NCI-H2081 treated with DMSO at 0.1 percent for 48 hours (cell line): ENCODE results near the gene OPA1.
A peak's percentile ranks its signal among the peaks of the same experiment; 100 is the strongest.

Experiments
- DNase-seq: peaks from one replicate; lab custom pipeline; 2025; lab: John Stamatoyannopoulos, UW

OPA1 gene

DNA sequence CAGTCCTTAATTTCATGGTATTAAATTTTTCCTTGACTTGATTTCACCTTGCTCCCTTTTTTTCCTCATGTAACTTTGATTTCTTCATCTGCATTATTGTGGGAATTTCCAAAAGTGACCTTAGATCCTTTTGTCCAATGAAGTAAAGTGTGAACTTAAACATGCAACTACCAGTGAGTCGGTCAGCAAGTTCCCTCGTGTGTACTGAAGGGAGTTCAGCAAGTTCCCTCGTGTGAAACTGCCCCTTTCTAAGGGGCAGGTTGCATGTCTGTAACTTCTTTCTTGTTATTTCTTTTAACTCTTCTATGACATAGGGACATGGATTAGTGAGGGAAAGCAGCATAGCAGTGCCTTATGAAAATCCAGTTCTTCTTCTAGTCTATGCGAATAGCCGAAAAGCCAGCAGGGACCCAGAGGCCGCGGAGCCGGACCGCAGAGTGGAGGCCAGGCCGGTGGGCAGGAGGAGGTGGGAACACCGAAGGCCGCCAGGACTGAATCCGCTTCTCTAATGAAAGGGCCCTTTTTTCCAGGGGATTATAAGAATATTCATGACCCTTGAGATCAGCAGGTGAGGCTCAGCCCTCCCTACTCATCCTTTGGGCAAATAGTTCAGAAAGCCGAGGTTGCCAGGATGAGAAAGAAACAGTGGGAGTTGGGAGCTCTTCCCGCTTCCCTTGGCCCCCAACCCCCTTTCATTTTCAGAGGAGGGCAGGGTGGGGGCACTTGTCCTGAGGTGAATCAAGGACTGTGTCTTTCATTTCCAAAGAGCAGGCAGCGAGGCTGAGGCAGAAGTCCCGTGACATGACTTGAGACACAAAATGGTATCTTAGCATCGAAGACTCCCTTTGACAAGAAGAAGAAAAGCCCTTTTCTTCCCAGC lies 117.5 kb downstream of the OPA1 start:
- no peak for DNase-seq

DNA sequence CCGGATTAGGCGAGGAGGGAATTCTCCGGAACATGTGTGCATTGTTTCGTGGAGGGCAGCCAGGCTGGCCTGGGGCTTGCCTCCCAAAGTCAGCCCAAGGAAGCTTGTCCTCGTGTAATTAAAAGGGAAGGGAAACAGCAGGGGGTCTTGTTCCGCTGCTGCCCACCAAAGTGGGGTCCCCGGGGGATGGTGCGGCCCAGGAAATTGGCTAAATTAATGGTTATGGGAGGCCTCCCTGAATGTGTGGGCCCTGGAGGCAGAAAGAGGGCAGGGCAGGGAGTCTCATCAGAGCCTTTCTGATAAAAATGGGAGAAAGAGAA lies 118.1 kb downstream of the OPA1 start:
- no peak for DNase-seq

DNA sequence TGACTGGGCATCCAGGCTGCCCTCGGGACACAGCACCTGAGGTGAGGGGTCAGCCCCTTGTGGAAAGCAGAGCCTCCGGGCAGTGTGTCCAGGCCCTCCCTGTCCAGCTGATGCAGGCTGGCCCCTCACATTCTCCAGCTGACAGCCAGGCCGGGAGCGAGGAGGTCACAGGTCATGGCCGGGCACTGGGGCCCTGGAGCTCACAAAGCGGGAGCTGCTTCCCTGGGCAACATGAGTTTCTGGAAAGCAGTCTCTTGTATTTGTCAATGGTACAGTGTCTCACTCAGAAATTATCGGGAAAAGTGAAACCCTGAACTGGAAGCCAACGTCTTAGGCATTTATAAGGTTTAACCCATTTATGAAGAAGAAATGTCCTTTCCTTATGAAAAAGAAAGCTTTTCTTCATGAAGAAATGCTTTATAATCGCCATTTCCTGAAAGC lies 118.5 kb downstream of the OPA1 start:
- DNase-seq: no peak

DNA sequence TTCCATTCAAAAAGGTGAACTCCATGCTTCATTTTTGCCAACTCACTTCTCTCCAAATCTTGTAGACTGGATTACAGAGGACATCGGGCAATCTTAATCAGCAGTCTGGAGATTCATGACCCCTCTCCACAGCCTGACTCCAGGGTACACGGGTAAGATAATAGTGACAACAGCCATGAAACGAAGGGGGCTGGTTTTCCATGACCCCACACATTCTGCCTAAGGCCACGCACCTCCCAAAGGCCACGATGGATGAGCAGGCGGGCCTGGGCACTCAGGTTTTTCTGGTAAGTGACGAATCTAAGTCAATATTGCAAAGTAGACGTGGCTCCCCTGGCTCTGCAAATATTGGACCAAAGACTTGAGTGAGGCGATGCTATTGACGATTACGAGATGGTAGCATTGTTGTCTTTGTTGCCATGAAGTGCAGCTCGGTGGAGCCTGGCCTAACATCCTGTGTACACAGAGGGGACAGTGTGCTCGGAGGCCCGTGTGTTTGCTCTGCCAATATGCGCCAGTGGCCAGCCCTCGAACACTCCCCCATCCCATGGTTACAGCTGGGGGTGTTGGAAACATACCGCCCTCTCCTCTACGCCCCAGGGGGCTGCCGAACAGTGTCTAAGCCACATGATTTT lies 119.1 kb downstream of the OPA1 start:
- peak; percentile 96 for DNase-seq

DNA sequence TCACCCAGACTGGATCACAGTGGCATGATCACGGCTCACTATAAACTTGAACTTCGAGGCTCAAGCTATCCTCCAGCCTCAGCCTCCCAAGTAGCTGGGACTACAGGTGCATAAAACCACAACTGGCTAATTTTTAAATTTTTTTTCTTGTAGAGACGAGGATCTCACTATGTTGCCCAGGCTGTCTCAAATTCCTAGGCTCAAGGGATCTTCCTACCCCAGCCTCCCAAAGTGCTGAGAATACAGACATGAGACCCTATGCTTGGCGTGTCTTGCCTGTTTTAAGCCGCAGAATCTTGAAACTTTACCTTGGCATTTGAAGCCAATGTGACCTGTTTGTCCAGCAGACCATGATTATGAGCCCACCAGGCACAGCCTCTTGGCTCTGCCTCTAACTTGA lies 119.9 kb downstream of the OPA1 start:
- DNase-seq: no peak

DNA sequence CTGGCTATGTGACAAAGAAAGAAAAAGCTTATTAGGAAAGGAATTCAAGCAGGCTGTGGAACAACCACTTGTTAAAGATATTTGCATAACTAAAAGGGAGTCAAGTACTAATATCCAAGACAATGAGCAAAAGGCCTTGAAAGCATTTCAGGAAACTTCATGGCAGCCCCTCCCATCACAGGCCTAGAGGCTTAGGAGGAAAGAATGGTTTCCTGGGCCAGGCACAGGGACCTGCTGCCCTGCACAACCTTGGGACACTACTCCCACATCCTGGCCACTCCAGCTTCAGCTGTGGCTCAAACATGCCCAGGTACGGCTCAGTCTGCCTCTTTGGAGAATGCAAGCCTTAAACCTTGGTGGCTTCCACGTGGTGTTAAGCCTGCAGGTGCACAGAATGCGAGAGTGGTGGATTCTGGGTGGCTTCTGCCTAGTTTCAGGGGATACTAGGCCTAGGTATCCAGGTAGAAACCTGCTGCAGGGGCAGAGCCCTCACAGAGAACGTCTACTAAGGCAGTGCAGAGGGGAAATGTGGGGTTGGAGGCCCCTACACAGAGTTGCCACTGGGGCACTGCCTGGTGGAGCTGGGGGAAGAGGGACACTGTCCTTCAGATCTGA lies 121.6 kb downstream of the OPA1 start:
- DNase-seq: no peak

DNA sequence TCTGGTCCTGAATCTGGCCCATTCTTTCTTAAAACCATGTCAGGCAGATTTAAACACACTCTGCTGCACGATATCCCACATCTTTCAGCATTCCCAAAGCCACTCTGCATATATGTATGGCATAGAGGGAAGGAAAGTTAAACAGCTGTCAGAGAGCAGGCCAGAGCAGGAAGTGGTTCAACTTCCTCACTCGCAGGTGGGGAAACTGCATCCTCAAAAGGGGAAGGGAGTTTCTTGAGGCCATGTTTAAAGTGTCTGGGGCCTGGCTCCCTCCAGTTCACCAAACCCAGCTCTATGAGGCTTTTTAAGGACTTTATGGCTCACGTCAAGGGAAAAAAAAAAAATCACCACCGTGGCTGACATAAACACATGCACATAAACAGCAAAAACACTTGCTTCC lies 123.1 kb downstream of the OPA1 start:
- no peak for DNase-seq

DNA sequence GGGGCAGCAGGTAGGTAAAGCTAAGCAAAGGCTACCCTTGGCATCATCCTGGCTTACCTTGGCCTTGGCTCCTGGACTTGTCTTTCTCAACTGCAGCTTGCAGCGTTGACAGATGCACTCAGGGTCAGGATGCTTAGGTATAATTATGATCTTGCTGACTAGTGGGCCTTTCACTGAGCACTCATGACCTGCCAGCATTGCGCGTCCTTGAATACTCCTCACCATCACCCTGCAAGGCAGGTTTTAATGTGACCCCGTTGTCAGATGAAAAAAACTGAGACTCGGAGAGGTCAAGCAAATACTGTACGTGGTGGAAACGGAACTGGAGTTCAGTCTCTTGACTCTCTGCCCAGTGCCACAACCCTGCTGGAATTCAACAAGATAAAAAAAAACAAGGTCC lies 126.7 kb downstream of the OPA1 start:
- no peak for DNase-seq

DNA sequence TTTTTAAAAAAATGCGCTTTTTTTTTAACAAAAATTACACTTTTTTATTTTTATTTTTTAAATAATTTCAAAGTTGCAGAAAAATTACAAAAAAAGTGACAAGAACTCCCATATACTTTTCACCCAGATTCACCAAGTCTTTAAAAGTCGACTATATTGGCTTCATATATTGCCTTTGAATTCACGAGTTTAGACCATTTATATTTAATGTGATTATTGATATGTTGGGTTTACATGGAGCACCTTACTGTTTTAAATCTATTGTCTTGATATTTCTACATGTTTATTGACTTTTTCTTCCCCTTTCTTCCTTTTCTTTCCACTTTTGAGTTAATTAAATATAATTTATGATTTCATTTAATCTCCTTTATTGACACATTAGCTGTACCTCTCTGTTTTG lies 127.2 kb downstream of the OPA1 start:
- DNase-seq: no peak

DNA sequence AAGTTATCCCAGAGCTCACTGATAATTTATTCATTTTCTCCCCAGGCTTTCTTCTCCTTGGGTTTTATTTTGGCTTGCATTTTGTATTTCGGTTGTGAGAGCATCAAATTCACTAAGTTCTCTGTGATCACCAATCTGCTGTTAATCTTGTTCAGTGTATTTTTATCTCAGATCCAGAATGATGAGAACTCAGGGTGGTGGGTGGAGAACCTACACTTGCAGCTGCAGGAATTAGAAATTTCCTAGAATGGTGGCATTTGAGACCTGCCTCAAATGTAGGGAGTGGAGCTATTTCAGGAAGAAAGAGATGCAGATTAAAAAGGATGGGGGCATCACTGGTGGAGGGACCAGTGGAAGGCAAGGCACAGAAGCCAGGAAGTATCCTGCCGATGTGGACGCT lies 129.6 kb downstream of the OPA1 start:
- no peak for DNase-seq

DNA sequence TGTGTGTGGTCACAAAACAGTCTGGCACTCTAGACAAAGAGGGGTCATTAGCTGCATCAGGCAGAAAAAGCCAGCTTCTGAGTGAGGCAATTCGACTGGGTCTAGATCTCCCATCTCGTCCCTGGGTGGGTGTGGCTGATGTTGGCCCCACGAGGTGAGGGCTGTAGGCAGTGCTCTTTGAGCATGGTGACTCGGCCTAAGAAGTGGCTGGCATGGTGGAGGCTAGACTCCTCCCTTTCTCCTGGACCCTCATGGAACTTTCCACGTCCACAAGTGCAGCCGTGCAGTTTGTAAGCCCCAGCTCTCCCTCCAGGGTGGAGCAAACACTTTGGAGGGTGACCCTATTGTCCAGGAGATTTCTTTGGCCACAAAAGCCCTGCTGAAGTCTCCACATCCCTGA lies 134.1 kb downstream of the OPA1 start:
- DNase-seq: no peak

DNA sequence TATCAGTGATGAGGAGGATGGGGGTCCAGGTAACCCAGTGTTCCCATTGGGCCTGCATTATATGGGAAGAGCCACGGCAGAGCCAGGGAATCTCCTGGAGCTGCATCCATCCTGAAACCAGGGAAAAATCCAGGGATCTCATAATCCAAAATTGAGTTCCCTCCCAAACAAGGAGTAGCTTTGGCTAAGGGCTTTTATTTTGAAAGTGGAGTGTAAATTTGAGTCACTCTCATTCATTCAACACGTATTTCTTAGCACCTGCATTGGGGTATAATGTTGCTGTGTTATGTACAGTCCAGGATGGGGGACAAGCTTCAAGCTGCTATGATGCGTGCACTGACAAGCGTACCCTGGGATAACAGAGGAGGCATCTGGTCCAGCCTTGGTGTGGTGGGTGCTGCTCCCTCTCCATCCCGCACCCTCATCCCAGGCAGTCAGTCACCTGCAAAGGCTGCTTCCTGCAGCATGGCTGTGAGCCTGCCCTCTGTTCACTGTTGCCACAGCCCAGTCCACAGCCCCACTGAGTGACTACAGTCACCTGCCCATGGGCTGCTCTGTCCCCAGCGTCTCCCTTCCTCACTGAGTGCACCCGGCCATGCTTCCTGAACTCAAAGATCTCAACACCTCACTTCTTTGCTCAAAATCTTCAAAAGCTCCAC lies 135.6 kb downstream of the OPA1 start:
- no peak for DNase-seq

DNA sequence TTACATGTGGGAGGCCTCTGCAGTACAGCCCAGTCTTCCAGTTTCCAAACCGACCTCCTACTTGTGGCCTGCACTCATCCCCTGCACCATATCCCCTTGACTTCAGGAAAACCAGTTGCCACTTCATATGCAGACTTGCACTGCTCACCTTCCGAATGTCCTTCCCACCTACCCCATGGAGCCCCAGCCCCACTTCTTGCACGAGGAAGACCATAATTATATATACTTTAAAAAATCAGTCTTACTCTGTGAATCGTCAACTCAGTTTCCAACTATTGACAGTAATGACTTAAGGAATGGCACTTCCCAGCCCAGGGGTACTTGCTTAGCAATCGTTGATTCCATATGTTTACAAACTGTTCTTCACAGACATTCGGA lies 136.1 kb downstream of the OPA1 start:
- DNase-seq: no peak

DNA sequence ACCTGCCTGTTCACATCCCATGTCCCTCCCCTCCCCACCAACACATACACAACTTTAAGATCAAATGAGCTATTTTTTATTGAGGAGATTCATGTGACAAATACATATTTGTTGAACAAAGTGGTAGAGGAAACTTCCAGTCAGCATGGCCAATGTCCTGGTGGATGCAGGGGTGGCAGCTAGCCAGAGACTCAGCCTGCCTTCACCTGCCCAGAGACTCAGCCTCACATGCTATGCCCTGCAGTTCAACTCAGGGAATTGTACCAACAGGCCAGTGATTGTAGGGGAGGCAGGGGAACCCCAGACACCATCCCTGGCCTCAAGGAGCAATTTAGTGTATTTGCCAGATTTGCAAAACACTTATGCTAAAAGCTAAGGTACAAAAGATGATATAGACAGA lies 136.6 kb downstream of the OPA1 start:
- DNase-seq: no peak

DNA sequence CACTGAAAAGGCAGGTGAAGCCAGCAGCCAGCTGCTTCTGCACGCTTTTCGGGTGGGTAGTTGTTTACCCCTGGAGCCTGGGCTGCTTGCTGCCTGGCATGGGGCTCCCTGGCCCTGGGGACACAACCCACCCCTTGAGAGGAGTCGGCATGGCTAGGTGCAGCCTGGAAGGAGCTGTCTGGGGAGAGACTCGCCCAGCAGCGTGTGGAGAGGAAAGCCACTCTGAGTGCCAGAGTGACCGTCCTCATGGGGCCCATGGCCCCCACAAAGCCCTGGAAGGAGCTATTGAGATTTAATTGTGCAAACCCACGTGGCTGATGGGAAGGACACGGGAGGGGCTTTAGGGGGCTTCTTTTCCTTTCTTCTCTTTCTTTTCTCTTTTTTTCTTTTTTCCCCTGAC lies 137.5 kb downstream of the OPA1 start:
- no peak for DNase-seq

DNA sequence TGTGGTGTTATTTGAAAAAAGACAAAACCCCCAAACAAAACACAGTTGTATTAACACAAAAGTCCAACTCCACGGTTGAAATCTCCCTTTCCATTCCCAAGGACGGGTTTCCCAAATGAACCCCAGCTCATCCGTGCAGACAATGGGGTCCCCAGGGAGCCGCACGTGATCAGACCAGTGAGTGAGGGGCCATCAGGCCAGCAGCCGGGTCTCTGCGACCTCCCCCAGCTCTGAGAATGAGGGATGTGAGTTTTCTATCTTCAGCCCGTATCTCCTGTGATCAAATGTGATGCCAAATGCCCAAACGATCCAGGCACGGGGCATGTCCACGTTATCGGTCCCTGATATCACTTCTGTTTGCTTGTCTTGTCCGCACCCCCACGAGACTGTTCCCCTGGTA lies 138.0 kb downstream of the OPA1 start:
- DNase-seq: no peak

DNA sequence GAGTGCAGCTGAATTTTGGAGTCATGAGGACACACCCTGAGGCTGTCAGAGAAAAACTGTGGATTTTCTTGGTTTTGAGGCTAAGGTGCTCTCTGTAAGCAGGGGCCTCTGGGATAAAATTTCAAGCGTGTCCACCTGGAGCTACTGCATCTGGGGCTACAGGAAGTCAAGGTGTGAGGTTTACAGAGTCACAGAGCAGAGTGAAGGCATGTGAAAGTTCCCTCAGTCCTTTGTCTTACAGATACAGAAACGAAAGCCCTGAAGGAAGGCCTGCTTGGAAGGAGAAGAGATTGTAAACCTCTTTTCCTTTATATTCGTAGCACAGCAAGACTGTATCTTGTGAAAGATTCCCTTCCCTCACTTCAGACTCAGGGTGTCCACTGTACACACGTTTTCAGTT lies 138.6 kb downstream of the OPA1 start:
- DNase-seq: no peak

DNA sequence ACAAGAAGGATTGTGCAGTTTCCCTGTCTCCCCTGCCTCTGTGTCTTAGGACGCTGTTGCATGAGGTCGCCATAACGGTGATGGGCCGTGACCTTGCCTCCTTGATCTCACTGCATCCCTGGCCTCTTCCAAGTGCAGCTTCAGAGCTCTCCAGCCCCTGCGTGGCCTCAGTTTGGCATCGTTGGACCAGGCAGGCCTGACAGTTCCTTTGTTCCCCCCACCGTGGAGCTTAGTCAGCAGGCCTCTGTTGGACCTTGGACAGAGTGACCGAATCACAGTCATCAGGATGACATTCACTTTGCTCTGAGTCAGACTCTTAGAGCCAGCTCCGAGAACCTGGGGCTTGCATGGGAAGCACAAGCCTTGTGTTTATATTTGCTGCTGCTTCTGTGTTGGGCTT lies 139.4 kb downstream of the OPA1 start:
- DNase-seq: no peak

DNA sequence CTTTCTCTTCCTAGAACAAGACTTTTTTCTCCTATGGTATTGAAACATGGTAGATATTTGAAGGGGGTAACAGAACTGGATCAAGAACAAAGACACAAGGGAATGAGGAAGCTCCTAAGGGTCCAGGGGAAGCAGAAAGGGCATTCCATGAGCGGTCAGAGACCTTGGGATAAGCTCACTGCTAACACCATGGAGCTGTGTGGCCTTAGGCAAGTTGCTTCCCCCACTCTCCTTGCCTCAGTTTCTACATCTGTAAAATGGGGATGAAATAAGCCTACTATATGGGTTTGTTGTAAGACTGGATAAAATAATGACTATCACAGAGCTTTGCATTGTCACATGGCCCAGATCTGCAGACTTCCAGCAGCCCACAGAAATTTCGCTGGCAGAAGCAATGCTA lies 139.8 kb downstream of the OPA1 start:
- no peak for DNase-seq

DNA sequence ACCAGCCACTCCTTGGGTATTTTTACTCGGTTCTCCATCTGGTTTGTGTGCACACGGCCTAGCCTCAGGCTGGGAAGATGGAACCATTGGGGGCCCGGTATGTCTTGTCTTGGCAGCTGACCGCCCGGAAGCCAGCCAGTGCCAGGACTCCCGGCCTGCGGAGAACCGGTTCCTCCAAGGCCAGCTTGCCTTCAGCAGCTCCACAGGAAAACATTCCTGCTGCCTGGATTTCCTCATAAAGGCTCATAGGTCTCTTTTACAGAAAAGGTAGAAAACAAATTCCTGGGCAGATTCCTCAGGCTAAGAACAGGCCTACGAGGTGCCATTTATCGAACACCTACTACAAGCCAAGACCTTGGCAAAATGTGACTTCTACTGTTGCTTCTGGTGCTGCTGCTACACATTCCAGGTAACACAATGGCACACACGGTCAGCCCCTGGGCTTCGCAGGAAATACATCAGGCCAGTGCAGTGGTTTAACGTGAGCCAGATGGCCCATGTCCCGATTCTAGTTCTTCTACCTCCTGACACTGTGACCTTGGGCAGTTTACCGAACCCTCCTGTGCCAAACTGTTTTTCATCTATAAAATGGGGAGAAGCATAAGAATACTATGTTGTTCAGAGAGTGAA lies 141.8 kb downstream of the OPA1 start:
- DNase-seq: no peak

DNA sequence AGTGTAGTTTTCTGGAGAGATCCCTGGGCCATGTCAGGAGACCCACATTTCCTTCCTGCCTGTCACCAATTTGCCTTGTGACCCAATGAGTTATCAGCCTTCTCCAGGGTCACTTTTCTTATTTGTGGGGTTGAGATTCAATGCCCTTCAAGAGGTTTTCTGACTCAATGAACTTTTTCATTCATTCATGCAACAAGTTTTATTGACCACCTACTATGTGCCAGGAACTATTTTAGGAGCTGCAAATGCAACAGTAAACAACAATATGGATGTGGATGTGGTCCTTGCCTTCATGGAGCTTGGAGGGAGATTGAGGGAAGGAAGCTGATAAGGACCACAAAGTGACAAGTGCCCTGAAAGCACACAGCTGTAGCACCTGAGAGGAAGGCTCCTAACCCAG lies 142.8 kb downstream of the OPA1 start:
- DNase-seq: no peak

DNA sequence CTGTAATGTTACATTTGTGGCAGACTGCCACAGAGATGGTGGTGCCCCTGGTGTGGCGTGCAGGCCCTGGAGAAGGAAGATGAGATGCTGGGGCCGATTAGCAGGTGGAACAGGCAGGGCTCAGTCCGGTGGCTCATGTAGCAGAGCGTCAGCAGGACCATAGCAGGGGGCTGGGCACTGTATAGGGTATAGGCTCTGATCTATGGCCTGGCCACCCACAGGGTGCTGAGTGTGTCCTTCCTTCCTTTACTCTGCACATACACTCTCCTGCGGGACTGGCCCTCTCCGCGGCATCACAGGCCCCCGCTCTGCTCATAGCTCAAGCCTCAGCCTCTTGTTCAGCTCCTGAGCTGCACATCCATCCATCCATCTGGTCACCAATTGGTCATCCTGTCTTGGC lies 143.6 kb downstream of the OPA1 start:
- no peak for DNase-seq
